T-helper 9 cell (primary cell): Measurements from ENCODE around the gene AGFG2.

Experiments
- DNase-seq: peaks from one replicate; pipeline ENCODE4 v3.0.0-alpha.2; 2020

The AGFG2 gene

DNA sequence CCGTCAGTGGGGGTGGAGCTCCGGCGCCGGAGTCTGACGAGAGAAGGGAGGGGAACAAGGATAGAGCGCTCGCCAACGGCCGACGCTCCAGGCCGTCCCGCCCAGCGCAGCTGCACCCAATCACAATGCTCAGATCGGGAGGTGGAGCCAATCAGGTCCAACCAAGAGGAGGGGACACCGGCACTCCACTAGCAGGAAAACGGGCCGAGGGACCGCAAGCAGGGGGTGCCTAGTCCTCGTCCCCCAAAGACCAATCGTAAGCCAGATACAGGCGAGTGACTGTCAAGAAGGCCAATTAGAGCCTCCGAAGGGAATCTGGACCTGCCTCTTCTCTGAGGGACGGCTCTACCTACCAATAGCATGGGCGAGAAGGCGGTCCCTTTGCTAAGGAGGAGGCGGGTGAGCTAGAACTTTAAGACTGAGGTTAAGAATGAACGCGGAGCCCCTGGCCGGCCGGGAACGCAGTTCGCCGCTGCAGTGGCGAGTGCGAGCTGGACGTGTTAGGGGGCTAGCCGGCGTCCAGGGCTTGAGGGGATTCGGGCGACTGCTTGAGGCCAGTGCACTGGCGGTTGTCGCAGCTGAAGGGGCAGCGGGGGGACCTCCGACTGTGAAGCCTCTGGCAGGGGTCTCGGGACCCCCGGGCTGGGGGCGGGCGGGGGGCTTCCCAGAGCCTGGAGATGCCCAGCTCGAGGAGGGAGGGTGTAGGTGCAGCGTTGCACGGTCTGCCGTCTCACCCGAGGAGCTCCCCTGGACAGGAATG lies 47.4 kb downstream of the AGFG2 start, which contains the start of gene FBXO24:
Gene FBXO24 (plus strand): TSS at position 63 of the 760 bp plus-strand sequence. CDS start 298 bp downstream, at position 361.
- DNase-seq, result peak; percentile 98

DNA sequence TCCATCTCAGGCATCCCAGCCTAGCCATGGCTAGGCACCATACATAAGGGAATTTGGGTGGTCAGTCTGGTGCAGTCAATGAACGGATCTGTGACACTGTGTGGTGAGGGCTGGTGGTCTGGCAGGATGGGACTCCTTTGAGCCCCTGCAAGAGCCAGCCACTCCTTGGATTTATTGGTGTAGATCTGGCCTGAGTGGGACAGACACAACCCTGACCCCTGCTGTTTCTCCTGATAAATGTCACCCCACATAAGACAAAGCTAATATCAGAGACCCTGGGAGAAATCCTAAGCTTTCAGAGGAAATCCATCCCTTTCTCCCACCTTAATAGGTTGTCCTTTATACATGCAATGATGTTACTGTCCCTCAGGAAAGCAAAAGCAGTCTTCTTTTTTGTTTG lies 49.4 kb downstream of the AGFG2 start:
- no peak for DNase-seq

DNA sequence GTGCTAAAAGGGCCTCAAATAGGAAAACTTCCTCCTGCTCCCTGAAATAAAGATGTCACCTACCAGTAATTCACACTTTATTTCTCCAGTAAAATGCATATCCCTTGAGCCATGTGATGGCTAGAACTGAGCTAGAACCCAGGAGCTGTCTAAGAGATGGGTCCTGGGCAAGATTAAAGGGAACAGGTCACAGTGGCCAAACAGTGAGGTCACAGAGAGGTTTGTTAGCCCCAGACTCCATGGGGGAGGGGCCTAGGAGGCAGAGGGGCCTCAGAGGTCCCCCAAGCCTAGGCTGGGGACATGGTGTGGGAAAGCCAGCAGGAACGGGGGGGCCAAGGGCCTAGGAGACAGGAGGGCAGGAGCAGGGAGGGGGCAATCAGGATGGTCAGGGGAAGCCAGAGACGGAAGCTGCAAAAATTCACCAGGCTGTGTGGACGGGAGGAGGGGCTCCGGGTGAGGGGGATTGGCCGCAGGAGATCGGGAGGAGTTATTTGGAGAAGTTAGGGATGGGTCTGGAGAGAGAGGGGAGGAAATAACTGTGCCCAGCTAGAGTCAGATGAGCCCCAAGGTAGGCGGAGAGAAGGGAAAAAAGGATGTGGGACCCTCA lies 50.4 kb downstream of the AGFG2 start:
- no peak for DNase-seq

GRCh38 chr7:100590077-100590737 lies 51.2 kb downstream of the AGFG2 start:
- no peak for DNase-seq

DNA sequence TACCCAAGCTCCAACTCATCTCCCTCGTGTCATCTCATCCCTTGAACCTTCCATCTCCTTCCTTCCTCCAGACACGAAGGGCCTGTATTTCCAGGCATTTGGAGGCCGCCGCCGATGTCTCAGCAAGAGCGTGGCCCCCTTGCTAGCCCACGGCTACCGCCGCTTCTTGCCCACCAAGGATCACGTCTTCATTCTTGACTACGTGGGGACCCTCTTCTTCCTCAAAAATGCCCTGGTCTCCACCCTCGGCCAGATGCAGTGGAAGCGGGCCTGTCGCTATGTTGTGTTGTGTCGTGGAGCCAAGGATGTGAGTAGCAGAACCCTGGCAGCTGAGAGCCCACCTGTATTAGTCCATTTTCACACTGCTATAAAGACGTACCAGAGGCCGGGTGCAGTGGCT lies 52.6 kb downstream of the AGFG2 start:
- DNase-seq, result no peak

GRCh38 chr7:100595188-100595587 lies 56.2 kb downstream of the AGFG2 start:
- no peak for DNase-seq

DNA sequence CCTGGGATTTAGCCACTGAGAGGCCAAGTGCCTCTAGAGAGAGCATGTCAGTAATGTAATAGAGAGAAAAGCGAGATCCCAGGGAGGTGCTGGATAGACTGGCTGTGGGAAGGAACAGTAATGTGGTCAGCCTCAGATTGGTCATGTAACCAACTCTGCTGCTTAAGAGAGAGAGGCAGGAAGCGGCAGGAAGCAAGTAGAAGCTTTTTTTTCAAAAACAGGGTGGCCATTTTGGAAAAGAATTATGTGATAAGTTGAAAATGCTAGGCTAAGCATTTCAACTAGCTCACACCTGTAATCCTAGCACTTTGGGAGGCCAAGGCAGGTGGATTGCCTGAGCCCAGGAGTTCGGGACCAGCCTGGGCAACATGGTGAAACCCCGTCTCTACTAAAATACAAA lies 59.4 kb downstream of the AGFG2 start:
- no peak for DNase-seq

- no peak for DNase-seq
Measured at GRCh38 chr7:100599911-100600729, 61.1 kb downstream of the AGFG2 start.

- no peak for DNase-seq
Measured at GRCh38 chr7:100600730-100601038, 61.7 kb downstream of the AGFG2 start.

DNA sequence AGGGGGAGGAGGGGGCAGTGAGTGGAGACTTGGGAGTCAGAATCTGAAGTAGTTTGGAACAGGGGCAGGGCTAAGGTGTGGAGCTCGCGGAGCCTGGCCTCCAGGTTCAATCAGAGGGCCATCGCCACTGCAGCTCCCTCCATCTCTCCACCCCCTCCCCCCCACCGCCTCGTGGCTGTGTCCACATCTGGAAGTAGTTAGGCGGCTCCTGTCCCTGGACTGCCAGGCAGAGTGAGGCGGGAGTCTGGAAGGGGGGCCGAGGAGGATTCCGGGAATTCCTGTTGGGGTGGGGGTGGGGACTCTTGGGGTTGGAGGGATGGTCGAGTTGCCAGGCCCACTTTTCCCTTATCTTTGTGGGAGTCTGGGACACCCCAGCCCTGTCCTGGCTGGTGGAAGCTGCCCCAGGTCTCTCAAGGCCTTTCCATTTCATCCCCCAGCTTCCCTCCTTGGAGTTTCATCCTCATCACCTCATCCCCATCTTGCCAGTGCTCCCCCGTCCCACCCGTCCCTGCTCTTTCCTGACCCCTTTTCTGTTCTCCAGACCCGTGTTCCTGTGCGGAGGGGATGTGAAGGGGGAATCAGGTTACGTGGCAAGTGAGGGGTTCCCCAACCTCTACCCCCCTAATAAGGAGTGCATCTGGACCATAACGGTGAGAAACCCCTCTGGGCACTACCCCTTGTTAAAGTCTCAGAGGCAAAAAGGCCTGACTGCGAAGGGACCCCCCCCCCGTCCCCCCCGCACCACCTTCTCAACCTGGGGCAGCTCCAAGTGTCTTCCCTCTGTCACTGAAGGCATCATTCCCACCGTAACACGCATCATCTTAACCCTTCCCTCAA lies 64.1 kb downstream of the AGFG2 start:
- DNase-seq, result no peak

DNA sequence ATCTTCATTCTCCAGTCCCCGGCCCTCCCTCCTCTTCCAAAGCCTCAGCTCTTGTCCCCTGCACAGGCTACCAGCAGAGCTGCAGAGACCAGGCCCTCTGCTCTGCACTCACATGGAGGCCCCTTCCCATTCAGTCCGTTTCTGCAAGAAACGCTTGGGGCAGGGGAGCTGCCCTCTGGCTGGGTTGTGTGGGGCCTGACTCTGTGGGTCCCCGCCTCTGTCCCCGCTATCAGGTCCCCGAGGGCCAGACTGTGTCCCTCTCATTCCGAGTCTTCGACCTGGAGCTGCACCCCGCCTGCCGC lies 64.7 kb downstream of the AGFG2 start:
- DNase-seq, result no peak

GRCh38 chr7:100604028-100604975 lies 65.3 kb downstream of the AGFG2 start:
- DNase-seq, result peak; percentile 73

DNA sequence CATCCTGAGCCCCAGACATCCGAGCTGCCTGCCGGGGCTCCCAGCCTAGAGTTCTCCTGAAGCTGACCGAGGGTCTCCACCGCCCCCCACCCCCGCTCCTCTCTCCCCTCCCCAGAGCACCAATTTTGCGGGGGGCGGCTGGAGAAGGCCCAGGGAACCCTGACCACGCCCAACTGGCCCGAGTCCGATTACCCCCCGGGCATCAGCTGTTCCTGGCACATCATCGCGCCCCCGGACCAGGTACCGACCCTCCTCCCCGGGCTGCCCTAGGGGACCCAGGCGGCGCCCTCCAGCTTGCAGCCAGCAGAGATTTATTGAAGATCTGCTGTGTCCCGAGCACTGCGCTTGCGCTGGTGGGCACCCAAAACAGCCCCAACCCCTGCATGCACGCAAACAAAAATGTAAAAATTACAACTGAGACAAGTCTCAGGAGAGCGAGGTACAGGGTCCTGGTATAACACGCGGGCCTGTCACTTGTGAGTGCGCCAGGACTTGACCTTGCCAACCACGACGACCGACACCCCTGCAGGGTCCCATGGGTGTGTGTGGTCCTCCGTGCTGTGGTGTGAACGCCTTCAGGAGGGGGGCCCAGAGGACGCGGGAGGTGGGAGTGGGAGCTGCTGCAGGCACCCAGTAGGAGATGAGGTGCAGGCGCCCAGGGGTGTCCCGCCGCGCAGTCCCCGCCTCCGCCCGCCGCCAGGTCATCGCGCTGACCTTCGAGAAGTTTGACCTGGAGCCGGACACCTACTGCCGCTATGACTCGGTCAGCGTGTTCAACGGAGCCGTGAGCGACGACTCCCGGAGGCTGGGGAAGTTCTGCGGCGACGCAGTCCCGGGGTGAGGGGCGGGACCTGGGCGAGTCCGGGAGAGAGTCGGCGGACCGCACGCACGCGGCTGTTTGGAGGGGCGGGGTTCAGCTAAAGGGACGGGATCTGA lies 66.2 kb downstream of the AGFG2 start:
- no peak for DNase-seq

DNA sequence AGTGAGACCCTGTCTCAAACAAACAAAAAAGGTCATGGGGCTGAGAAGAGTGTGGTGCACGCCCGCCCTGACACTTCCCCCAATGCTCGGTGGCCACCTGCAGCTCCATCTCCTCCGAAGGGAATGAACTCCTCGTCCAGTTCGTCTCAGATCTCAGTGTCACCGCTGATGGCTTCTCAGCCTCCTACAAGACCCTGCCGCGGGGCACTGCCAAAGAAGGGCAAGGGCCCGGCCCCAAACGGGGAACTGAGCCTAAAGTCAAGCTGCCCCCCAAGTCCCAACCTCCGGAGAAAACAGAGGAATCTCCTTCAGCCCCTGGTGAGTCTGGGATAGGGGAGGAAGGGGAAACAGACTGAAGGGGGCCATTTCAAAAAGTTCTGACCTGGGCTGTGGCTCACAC lies 67.3 kb downstream of the AGFG2 start:
- DNase-seq, result no peak

DNA sequence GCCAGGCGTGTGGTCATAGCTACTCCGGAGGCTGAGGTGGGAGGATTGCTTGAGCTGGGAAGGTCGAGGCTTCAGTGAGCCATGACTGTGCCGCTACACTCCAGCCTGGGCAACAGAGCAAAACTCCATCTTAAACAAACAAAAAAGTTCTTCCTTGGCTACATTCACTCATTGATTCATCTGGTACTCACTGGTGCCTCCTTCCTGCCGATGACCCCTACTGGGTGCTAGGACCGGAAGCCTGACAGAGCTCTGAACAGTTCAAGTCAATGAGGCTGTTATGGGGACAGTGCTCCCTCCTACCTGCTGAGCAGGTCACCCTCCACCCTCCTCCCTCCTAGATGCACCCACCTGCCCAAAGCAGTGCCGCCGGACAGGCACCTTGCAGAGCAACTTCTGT lies 68.1 kb downstream of the AGFG2 start:
- DNase-seq, result no peak

DNA sequence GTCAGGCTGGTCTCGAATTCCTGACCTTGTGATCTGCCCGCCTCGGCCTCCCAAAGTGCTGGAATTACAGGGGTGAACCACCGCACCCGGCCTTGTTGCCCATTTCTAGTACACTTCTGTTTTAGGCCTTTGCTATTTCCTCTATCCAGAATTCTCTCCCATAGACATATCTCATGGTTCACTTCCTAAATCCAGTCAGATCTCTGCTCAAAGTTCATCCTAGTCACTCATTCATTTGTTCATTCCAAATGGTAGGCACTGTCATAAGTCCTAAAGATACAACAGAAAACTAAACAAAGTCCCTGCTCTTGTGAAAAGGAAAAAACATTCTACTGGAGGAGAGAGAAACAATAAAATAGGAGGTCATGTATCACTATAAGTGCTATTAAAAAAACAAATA lies 71.0 kb downstream of the AGFG2 start:
- no peak for DNase-seq

DNA sequence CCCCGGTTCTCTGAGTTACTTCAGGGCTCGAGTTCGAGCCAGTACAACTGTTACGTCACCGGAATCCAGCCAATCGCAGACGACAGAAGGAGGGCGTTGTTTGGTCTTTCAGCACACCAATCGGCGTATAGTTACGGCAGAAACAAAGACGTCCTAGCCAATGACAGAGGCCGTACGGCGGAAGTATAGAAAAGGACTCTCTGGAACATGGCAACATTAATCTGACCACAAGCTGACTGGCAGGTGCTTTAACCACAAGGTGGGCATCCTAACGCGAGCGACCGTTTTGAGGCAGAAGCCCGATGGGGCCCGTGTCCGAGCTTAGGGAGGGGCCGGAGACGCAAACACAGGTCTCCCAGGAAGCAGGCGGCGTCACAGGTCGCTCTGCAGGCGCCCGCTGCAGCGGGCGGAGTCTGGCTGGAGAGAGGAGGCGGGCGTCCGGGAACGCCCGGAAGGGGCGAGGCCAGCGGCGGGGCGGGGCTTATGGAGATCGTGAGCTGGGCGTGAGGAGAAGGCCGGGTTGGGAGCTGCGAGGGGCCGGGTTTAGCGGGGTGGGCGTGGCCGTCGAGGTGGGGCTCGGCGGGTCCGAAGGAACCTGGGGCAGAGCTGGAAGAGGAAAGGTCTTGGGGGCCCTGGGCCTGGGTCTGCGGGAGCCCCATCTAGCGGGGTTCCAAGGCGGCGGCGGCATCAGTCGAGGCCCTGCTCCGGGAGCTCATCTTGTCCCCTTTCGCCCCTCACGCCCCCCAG lies 73.2 kb downstream of the AGFG2 start, which contains the start of gene MOSPD3:
Gene MOSPD3 (plus strand): TSS at position 558 of the 747 bp plus-strand sequence. CDS start 252 bp downstream, outside the sequence.
- DNase-seq, result peak; percentile 97

DNA sequence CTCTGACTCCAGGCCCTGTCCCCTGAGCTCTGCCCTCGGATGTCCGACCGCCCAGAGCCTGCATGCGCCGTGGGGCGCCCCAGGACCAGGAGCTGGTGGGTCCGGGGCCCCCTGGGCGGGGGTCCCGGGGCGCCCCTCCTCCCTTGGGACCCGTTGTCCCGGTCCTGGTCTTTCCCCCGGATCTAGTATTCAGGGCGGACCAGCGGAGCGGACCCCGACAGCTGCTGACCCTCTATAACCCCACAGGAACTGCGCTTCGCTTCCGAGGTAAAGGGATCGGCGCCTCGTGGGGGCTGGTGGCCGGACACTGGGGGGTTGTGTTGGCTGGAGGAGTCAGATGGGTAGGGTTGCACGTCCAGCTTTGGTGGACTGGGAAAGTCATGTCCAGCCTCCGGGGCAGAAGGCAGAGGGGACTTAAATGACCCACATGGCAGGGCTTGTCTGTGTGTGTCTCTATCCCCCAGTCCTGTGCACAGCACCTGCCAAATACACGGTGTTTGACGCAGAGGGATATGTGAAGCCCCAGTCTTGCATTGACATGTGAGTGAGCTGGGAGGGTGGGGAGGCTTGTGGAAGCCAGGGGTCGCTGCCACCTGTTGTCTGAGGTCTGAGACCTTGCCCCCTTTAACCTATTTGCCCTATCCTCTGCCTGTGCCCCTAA lies 73.9 kb downstream of the AGFG2 start:
- no peak for DNase-seq
